Activated T-cell treated with anti-CD3 and anti-CD28 coated beads, Interleukin-2, amount 50 U/mL, for 4 hours (primary cell): ENCODE measurements around the gene RAB11A. TPM values are rescaled to one million over a fixed set of nuclear protein-coding genes. Genes with fewer than 3 reads are reported as not detected.
A peak's percentile ranks its signal among the peaks of the same experiment; 100 is the strongest.

Source experiments
- ATAC-seq, 2 donors: fragments of 200-7000 bp; cut with Tn5 transposase; one replicate each; pipeline ENCODE4 v1.10.0; 2021
- DNase-seq: peaks from one replicate; pipeline ENCODE4 v3.0.0-alpha.2; 2020
- H3K27me3 Mint-ChIP-seq: one replicate; pipeline ENCODE4 v1.8.0; 2021; ENCODE audit warnings: low read depth, mixed read lengths
- H3K36me3 Mint-ChIP-seq: one replicate; pipeline ENCODE4 v1.8.0; 2022; ENCODE audit warnings: mixed read lengths; ENCODE audit not compliant: insufficient read depth
- H3K4me1 Mint-ChIP-seq: one replicate; pipeline ENCODE4 v1.8.0; 2021; ENCODE audit warnings: low read depth, mixed read lengths
- H3K4me3 Mint-ChIP-seq: one replicate; pipeline ENCODE4 v1.8.0; 2021; ENCODE audit warnings: mild to moderate bottlenecking, moderate library complexity, mixed read lengths
- H3K9me3 Mint-ChIP-seq: one replicate; pipeline ENCODE4 v1.8.0; 2021; ENCODE audit warnings: mixed read lengths
- total RNA-seq, 3 donors: library from RNA; stranded (reverse); gene quantifications; one replicate each; pipeline ENCODE4 v1.2.1, GENCODE V29; 2021

RAB11A gene
- total RNA-seq, 3 donors from 2014 or later, result 127 to 139 (median 136) TPM

DNA sequence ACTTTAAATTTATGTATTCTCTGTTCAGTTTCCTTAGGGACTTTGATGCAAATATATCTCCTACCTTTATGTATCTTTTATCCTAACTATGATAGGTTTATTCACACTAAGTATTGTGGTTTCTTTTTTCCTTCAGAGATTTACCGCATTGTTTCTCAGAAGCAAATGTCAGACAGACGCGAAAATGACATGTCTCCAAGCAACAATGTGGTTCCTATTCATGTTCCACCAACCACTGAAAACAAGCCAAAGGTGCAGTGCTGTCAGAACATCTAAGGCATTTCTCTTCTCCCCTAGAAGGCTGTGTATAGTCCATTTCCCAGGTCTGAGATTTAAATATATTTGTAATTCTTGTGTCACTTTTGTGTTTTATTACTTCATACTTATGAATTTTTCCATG, 18.3 kb downstream of the RAB11A start:
- H3K9me3 Mint-ChIP-seq, result no peaks in the 10 kb centered on the region
- DNase-seq (no peak), ATAC-seq (peak; percentile 90 to 97)
- H3K36me3 Mint-ChIP-seq, result peaks cover 56% of the 10 kb centered on the region
- H3K4me1 Mint-ChIP-seq, result peaks cover 75% of the 10 kb centered on the region
- H3K27me3 Mint-ChIP-seq, result no peaks in the 10 kb centered on the region
- peak overlapping the region; percentile 35 for H3K4me3 Mint-ChIP-seq

DNA sequence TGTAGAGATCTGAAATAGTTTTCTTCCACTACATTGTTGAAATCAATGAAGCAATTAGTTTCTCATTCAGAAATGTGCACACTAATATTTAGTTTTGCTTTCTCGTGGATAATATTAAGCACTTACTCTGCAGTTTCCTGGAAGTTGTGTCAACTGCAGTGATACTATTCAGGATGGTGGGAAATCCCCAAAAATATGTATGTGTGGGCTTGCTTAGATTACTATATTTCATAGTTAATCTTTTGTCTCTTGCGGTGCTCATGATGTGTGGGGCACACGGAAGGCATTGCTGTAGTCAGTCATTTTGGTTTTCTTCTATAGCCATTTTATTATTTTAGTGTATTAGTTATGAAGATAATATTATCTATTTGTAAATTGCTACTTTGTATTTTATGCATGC, 19.7 kb downstream of the RAB11A start:
- Mint-ChIP-seq H3K4me3 (no peak overlapping the region), H3K4me1 (peaks cover 66% of the 10 kb centered on the region), H3K9me3 (no peaks in the 10 kb centered on the region), H3K27me3 (no peaks in the 10 kb centered on the region), H3K36me3 (peaks cover 47% of the 10 kb centered on the region)
- peak; percentile 70 to 78 for ATAC-seq
- DNase-seq, result no peak

DNA sequence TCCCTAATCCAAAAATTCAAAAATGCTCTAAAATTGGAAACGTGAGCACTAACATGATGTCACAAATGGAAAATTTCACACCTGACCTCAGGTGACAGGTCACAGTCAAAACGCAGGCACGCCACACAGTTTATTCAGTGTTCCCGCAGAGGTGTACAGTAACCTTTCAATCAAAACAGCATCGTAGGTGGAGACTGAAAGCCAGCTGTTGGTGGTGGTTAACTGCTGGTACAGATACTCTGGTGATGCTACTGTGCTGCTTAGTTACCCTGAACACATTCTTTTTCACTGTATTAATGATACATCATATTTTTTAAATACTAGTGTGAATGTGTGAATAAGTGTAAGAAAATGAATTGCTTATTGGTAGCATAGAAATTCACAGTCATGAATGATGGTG, 23.8 kb downstream of the RAB11A start:
- no peaks in the 10 kb centered on the region for H3K27me3 Mint-ChIP-seq
- H3K4me1 Mint-ChIP-seq, result peaks cover 35% of the 10 kb centered on the region
- H3K36me3 Mint-ChIP-seq, result peaks cover 40% of the 10 kb centered on the region
- DNase-seq (no peak), ATAC-seq (peak; percentile 59 to 62)
- H3K9me3 Mint-ChIP-seq, result no peaks in the 10 kb centered on the region
- H3K4me3 Mint-ChIP-seq, result no peak overlapping the region

DNA sequence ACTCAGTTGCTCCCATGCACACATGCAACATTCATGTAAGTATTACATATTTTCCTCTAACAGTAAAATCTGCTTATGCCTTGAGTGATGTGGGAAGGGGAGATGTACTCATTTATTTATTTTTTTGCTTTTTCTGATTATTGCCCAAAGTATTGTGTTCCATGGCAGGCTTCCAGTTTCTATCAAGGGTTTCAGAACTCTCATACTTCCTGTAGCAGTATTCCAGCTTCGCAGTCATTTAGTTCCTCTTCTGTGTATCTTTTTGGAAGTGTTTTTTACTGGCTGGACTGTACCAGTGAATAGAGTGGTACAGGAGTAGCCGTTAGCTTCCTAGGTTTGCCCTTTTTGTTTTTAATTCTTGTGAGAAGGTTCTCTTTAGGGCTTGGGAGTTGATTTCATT, 26.9 kb downstream of the RAB11A start:
- Mint-ChIP-seq H3K36me3 (peaks cover 33% of the 10 kb centered on the region), H3K27me3 (no peaks in the 10 kb centered on the region), H3K4me3 (no peak overlapping the region), H3K9me3 (no peaks in the 10 kb centered on the region), H3K4me1 (peaks cover 12% of the 10 kb centered on the region)
- ATAC-seq, result no peak
- no peak for DNase-seq

DNA sequence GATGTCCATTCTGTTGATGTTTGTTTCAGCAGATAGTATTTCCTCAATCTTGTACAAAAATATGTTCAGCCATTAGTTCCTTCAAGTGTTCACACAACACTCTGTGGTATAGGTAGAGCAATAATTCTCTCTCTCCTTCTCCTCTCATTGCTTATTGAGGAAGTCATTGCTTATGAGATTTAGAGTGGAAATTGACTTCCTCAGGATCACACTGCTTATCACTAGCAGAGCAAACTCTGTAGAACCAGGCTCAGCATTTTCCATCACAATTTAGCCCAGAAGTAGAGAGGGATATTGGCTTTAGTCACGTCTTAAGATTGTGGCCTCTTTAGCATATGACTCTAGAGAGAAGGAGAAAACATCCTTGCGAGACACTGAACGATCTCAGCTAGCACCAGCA, 31.2 kb downstream of the RAB11A start:
- ATAC-seq, result no peak
- Mint-ChIP-seq H3K36me3 (peaks cover 32% of the 10 kb centered on the region), H3K4me1 (peaks cover 10% of the 10 kb centered on the region)

DNA sequence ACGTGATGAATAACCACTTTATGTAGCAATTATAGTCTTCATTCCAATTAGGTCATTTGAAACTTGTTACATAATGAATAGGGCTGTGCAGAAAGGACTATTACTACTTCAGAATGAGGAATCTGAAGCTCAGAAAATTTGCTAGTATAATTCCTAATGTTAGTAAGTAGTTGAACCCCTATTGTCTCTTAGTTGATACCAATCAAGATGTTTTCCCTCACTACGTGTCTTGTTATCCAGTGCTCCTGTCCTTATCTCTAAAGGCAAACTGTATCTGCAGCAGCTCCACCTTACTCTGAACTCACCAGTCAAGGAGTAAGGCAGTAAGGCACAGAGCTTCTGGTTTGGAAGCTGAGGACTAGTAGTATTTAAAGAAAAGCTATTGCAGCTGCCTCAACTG, 32.0 kb downstream of the RAB11A start:
- Mint-ChIP-seq H3K4me1 (peaks cover 10% of the 10 kb centered on the region), H3K36me3 (peaks cover 33% of the 10 kb centered on the region), H3K4me3 (no peak overlapping the region), H3K27me3 (no peaks in the 10 kb centered on the region), H3K9me3 (no peaks in the 10 kb centered on the region)
- DNase-seq (no peak), ATAC-seq (no peak)

More for the DNA sequence above, 31.2 kb downstream of the RAB11A start:
- no peaks in the 10 kb centered on the region for H3K9me3 Mint-ChIP-seq
- H3K27me3 Mint-ChIP-seq, result no peaks in the 10 kb centered on the region
- no peak for DNase-seq
- no peak overlapping the region for H3K4me3 Mint-ChIP-seq

DNA sequence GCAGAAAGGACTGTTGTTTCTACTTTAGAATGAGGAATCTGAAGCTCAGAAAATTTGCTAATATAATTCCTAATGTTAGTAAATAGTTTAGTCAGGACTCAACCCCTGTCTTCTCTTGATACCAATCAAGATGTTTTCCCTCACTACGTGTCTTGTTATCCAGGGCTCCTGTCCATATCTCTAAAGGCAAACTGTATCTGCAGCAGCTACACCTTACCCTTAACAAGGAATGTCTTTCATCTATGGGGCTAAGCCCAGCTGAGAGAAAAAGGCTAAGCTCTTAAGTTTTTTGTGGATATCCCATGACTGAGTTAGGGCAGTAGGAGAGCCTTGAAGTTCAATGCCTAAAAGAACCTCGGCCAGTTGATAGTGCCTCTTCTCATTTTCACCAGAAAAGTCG, 32.5 kb downstream of the RAB11A start:
- H3K9me3 Mint-ChIP-seq, result no peaks in the 10 kb centered on the region
- H3K4me3 Mint-ChIP-seq, result no peak overlapping the region
- no peaks in the 10 kb centered on the region for H3K27me3 Mint-ChIP-seq
- DNase-seq (no peak), ATAC-seq (no peak)
- H3K36me3 Mint-ChIP-seq, result peaks cover 33% of the 10 kb centered on the region
- peaks cover 10% of the 10 kb centered on the region for H3K4me1 Mint-ChIP-seq

DNA sequence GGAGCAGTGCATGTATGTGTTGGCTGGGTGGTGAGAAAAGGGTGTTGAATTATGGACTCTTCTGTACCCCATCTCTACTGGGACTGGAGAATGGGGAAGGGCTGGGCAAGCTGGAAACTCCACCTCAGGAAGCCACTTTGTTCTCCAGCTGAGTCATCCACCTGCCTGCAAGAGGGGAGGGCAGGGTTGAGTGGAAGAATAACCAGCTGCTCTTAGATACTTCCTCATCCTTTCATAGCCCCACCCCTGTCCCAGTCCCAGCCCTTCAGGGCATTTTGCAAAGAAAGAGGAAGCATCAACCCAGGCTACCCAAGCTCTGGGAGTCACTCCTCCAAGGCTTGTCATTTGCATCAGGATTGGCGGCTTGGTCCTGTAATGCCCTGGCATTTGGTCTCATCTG, 33.1 kb downstream of the RAB11A start:
- no peaks in the 10 kb centered on the region for H3K27me3 Mint-ChIP-seq

DNA sequence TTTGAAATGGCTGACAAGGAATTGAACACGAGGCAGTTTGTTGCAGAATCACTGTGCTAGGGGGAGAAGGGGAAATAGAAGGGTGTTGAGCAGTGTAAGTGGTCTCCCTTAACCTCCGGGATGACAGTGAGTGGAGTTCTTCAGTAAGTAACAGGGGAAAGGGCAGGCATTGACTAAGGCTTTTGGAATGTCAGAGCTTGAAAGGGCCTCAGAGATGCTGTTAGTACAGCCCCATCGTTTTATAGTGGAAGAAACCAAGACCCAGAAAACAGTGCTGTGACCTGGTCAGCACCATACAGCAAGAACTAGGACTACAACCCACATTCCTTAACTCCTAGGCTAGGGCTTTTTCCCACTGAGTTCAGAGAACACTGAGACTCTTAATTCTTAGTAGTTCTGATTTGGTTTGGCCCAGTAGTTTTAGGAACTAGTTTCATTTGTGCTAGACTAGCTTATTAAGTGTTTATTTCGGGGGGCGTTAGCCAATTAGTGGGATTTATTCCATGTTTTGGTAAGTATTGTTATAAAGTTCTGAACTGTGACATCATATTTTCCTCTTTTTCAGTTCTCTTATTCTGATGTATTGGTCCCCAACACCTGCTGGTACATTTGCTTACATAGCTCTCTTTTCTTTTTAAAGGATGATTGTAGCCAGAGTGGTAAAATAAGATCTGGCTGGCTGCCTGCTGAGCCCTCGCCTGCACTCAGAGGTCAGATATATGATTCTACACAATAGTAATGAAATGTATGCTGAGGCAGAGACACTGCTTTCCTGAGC, 34.2 kb downstream of the RAB11A start:
- no peaks in the 10 kb centered on the region for H3K9me3 Mint-ChIP-seq
- DNase-seq (no peak), ATAC-seq (no peak)
- H3K36me3 Mint-ChIP-seq, result peaks cover 32% of the 10 kb centered on the region
- H3K27me3 Mint-ChIP-seq, result no peaks in the 10 kb centered on the region
- H3K4me3 Mint-ChIP-seq, result no peak overlapping the region
- peaks cover 10% of the 10 kb centered on the region for H3K4me1 Mint-ChIP-seq

More for the DNA sequence above, 33.1 kb downstream of the RAB11A start:
- DNase-seq (no peak), ATAC-seq (peak in 1 of 2 donors; percentile 37)
- Mint-ChIP-seq H3K4me3 (no peak overlapping the region), H3K36me3 (peaks cover 35% of the 10 kb centered on the region), H3K9me3 (no peaks in the 10 kb centered on the region), H3K4me1 (peaks cover 10% of the 10 kb centered on the region)

DNA sequence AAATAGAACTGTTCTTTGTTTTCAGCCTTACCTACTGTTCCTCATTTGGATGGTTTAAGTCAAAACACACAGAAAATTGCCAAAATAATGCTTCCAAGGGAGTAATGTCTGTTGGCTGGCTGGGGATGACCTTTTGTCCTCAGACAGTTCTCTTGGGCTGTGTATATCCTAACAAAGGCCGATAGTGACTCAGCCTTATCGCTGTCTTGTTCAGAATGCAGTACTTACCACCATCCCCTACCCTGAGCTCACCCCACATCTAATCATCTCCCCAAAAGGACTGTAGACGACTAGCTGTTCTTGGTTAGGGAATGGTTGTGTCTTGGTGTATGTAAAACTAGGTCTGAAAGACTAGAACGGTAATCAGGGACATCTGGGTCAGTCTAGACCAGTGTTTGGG, 35.0 kb downstream of the RAB11A start:
- Mint-ChIP-seq H3K4me1 (peaks cover 10% of the 10 kb centered on the region), H3K9me3 (no peaks in the 10 kb centered on the region), H3K36me3 (peaks cover 29% of the 10 kb centered on the region), H3K4me3 (no peak overlapping the region), H3K27me3 (no peaks in the 10 kb centered on the region)
- ATAC-seq (no peak), DNase-seq (no peak)

DNA sequence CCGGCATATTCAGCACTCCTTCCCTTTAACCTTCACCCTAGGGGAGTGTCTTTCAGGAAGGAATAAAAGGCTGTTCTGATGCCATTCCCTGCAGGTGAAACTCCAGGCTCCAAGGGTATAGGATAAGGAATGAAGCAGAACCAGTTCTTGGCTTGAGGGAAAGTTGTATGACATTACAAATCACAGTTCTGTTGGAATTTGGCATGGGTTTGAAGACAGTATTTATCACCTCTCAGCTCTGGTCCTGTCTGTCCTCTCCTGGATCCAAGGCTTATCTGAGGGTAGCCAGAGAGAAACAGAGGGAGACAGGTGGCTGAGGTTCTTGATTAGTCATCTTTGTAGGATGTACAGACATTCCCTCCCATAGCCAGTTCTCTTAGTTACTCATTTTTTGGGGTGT, 37.1 kb downstream of the RAB11A start:
- no peaks in the 10 kb centered on the region for H3K27me3 Mint-ChIP-seq
- H3K9me3 Mint-ChIP-seq, result no peaks in the 10 kb centered on the region
- ATAC-seq (no peak), DNase-seq (no peak)
- H3K36me3 Mint-ChIP-seq, result peaks cover 27% of the 10 kb centered on the region
- peaks cover 10% of the 10 kb centered on the region for H3K4me1 Mint-ChIP-seq
- no peak overlapping the region for H3K4me3 Mint-ChIP-seq

DNA sequence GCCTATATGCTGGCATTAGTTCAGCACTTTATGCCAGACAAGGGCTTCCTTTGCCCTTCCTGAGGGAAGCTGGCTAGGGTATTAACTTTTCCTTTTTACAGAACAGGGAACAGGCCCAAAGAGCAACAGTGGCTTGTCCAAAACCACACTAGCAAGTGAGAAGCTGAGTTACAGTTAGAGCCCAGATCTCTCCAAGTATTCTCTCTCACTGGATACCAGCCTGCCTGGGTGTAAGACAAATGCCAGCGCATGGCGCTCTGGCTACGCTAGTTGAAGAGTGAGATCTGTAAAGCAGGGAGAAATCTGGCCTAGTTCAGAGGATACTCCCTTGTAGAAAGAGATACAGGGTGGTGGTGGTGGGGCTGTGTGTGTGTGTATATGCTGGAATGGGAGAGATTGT, 38.4 kb downstream of the RAB11A start:
- H3K36me3 Mint-ChIP-seq, result peaks cover 22% of the 10 kb centered on the region
- no peak overlapping the region for H3K4me3 Mint-ChIP-seq

DNA sequence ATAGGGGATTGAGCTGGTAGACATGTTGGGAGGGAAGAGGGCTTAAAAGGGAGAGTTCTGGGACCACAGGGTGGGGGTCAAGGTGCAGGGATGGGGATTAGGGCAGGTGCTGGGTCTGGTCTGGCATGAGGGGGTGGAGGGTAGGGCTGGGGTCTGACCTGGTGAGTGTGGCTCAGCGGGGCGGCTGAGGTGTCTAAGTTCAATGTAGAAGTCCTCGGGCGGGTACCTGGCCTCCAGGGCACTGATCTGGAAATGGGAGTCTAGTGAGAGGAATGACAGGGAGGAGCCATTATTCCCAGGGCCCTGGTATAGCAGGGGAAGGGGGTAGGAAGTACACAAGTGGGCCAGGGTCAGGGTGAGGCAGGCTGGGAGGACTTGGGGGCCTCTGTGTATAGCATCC, 39.6 kb downstream of the RAB11A start:
- H3K36me3 Mint-ChIP-seq, result peaks cover 16% of the 10 kb centered on the region
- no peaks in the 10 kb centered on the region for H3K27me3 Mint-ChIP-seq
- H3K4me1 Mint-ChIP-seq, result no peaks in the 10 kb centered on the region
- no peaks in the 10 kb centered on the region for H3K9me3 Mint-ChIP-seq
- no peak for DNase-seq
- H3K4me3 Mint-ChIP-seq, result no peak overlapping the region
- no peak for ATAC-seq

More for the DNA sequence above, 38.4 kb downstream of the RAB11A start:
- H3K27me3 Mint-ChIP-seq, result no peaks in the 10 kb centered on the region
- ATAC-seq, result no peak
- H3K4me1 Mint-ChIP-seq, result peaks cover 3% of the 10 kb centered on the region
- no peak for DNase-seq
- H3K9me3 Mint-ChIP-seq, result no peaks in the 10 kb centered on the region

DNA sequence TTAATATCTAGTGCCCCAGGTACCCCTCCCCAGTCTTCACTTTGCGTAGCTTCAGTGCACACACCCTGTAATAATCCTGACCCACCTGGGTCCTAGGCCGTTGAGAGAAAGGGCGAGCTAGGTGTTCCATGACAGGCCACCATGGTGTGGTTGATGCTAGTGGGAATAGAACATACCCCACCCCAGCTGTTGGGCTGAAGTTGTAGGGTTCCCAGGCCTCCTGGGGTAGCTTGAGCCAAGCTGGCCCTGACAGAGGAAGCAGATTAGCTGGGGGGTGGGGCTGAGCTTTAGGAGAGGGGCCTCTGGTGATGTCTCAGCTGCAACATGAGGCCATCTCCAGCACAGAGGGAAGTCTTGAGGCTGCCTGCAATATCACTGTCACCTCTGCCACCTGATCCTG, 40.5 kb downstream of the RAB11A start:
- no peaks in the 10 kb centered on the region for H3K27me3 Mint-ChIP-seq
- H3K4me1 Mint-ChIP-seq, result no peaks in the 10 kb centered on the region
- H3K36me3 Mint-ChIP-seq, result peaks cover 13% of the 10 kb centered on the region
- ATAC-seq (no peak), DNase-seq (no peak)
- H3K9me3 Mint-ChIP-seq, result no peaks in the 10 kb centered on the region
- H3K4me3 Mint-ChIP-seq, result no peak overlapping the region

DNA sequence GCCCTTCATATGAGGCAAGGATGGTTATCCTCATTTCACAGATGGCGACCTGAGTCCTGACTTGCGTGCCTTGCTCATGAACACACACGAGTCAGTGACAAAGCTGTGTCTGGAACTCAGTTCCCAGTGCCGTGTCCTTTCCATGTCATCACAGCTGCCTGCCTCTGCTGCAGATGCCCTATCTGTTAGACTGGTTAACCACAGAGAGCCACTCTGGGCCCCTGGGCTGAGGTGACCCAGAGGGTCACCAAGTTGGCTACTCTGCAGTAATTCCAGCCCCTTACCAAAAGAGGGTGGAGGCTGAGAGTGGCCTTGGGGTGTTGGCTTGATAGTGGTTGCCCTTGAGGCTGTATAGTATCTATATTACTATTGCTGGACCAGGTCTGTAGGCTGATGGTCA, 41.0 kb downstream of the RAB11A start:
- no peaks in the 10 kb centered on the region for H3K9me3 Mint-ChIP-seq
- no peaks in the 10 kb centered on the region for H3K27me3 Mint-ChIP-seq
- H3K4me3 Mint-ChIP-seq, result no peak overlapping the region
- DNase-seq (no peak), ATAC-seq (no peak)
- peaks cover 13% of the 10 kb centered on the region for H3K36me3 Mint-ChIP-seq
- H3K4me1 Mint-ChIP-seq, result no peaks in the 10 kb centered on the region
